Suprapubic skin (tissue), 3 donors: Measurements from ENCODE around the gene EML1.

Source experiments
- CTCF ChIP-seq, 2 donors: fragments of 200-600 bp in 1 of 2; fragments of 450-650 bp in 1 of 2; sonication (generic) in 1 of 2; IDR thresholded peaks; one replicate each; pipeline ENCODE4 v1.5.1; 2016 to 2019; ENCODE audit warnings: antibody characterized with exemption in 2 of 2, mild to moderate bottlenecking in 1 of 2, moderate library complexity in 1 of 2
- POLR2A ChIP-seq, 2 donors: fragments of 450-650 bp; IDR thresholded peaks; one replicate each; pipeline ENCODE4 v1.6.1; 2017; ENCODE audit warnings: antibody characterized with exemption in 2 of 2, mild to moderate bottlenecking in 2 of 2, moderate library complexity in 2 of 2

GRCh38 chr14:99980299-99980698, 187.1 kb downstream of the EML1 start:
- TF ChIP-seq CTCF (IDR thresholded peaks at IDR 0.05), result no peak
- TF ChIP-seq POLR2A (IDR thresholded peaks at IDR 0.05), result no peak
